ENCODE measurements around the gene ACSF3.

Gene ACSF3

DNA sequence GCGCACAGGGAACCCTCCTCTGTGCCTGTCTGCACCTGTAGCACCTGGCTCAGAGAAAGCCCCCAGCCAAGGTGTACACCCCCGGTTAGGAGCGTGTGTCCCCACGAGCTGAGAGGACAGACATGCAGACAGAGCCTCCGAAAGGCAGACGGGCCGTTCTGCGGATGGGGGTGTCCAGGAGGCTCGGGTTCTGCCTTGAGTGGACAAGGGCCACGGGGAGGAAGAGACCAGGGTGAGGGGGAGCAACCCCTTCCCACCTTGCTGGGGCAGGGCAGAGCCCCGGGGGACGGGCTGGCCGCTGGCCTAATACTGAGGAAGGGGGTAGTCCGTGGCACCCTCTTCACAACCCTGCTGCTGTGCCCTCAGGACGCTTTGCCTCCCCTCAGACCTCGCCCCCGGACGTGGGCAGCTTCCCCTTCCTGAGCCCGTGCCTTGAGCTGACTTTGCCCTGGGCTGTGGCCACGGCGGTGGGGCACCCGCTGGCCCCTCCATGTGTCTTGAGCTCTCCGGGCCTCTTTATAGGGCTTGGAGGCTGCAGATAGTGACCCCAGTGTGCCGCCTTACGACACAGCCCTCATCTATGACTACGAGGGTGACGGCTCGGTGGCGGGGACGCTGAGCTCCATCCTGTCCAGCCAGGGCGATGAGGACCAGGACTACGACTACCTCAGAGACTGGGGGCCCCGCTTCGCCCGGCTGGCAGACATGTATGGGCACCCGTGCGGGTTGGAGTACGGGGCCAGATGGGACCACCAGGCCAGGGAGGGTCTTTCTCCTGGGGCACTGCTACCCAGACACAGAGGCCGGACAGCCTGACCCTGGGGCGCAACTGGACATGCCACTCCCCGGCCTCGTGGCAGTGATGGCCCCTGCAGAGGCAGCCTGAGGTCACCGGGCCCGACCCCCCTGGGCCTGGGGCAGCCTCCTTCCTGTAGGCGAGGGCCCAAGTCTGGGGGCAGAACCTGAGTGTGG is 101.0 kb downstream of the ACSF3 start:
- TF ChIP-seq, protein P1, sequence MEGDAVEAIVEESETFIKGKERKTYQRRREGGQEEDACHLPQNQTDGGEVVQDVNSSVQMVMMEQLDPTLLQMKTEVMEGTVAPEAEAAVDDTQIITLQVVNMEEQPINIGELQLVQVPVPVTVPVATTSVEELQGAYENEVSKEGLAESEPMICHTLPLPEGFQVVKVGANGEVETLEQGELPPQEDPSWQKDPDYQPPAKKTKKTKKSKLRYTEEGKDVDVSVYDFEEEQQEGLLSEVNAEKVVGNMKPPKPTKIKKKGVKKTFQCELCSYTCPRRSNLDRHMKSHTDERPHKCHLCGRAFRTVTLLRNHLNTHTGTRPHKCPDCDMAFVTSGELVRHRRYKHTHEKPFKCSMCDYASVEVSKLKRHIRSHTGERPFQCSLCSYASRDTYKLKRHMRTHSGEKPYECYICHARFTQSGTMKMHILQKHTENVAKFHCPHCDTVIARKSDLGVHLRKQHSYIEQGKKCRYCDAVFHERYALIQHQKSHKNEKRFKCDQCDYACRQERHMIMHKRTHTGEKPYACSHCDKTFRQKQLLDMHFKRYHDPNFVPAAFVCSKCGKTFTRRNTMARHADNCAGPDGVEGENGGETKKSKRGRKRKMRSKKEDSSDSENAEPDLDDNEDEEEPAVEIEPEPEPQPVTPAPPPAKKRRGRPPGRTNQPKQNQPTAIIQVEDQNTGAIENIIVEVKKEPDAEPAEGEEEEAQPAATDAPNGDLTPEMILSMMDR (IDR thresholded peaks at IDR 0.05) = no peak
- H3K27ac ChIP-seq = no peak overlapping the region
- peaks cover 0 to 60% of the 10 kb centered on the region in 2 donors for H3K27me3 ChIP-seq
- no peaks in the 10 kb centered on the region for H3K9me3 ChIP-seq
- DNase-seq = no peak
- intact Hi-C loops (cut with DNase I; ENCODE audit: low total_unique reads) = no loop called here
- H3K4me1 ChIP-seq = peaks cover 0 to 19% (median 11%) of the 10 kb centered on the region in 4 donors
- no peaks in the 10 kb centered on the region for H3K36me3 ChIP-seq
- no peak overlapping the region for H3K4me3 ChIP-seq

DNA sequence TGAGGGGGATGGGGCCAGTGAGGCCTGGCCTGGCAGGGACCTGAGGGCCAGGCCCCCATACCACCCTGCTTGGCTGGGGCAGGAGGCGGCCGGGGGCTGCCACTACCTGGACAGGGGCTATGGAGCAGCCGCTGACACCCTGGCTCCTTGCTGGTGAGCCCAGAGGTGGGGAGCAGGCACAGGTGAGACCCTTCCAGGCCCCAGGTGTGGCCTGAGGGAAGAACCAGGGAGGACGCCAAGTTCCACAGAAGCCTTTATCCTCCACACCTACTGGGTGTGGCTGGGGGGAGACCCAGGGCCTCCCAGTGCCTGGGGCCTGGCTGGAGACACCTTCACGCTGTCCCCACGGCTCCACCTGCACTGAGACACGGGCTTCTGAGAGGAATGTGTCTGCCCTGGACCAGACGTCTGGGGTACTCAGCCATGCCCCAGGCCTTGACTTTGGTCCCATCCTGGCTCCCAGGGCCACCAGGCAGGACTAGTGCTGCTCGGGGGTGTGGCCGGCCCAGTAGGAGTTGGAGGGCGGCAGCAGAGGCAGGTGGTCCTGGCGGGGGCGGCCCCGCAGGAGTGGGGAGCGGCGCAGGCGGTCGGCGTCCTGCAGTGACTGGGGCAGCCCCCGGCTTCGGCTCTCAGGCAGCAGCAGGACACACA is 102.0 kb downstream of the ACSF3 start:
- no peak for DNase-seq
- Histone ChIP-seq H3K27me3 (peaks cover 0 to 65% of the 10 kb centered on the region in 2 donors), H3K36me3 (no peaks in the 10 kb centered on the region), H3K9me3 (no peaks in the 10 kb centered on the region), H3K4me1 (peaks cover 0 to 24% (median 11%) of the 10 kb centered on the region in 4 donors), H3K27ac (no peak overlapping the region), H3K4me3 (no peak overlapping the region)
- TF ChIP-seq, protein P1 (IDR thresholded peaks at IDR 0.05) = no peak
- intact Hi-C loops (cut with DNase I; ENCODE audit: low total_unique reads) = no loop called here

DNA sequence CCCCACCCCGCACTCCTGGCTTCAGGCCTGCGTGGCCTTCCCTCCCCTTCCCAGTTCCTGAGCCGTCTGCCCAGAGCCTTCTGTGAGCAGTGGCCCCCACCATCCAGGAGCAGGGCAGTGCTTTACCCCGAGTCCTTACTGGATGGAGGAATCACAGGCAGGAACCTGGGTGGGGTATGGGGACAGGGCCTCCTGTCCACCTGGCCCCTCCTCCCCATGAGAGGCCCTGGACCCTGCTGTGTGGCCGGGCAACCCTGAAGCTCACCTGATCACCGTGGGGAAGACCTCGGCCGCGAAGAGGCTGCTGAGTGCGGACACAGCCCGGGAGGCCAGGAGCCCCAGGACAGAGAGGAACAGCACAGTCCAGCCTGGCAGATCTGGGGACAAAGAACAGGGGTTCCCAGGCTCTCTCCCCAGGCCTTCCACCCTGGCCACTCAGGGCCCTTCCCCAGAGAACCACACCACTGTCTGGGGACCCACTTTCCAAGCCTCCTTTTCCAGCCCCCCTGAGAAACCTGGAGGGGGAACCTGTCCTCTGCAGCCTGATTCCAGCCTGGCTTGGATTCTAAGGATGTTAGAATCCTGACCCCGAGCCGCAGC is 103.5 kb downstream of the ACSF3 start:
- intact Hi-C loops (cut with DNase I; ENCODE audit: low total_unique reads) = no loop called here
- TF ChIP-seq, protein P1 (IDR thresholded peaks at IDR 0.05) = no peak

DNA sequence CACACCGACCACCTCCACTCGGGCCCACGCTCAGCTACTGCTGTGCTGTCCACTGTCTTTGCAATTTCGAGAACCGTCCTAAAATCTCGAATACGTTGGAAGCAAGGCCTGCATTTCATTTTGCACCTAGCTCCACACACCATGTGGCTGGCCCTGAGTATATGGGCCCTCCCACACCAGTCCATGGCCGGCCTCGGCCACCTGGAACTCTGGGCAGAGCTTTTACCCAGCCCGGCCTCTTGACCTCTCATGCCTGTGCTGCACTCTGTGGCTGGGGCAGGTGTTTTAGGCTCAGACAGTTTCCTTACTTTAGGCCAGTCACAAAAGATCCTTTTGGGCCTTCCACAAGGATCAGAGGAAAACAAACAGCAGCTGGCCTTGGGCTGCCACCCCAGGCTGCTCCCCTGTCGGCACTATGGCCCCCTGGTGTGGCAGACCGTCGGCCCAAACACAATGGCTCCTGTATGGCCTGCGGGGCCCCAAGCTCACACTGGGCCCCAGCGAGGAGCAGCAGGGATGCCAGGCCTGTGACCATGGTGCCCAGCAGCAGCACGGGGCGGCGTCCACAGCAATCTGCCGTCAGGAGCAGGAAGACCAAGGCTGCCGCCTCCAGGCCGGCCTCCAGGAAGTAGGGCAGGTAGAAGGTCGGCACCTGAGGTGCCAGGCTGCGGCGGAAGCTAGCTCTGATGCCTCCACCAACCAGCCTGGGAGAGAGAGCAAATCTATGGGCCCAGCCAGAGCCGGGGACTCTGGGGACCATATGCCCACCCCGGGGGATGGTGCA is 104.2 kb downstream of the ACSF3 start:
- intact Hi-C loops (cut with DNase I; ENCODE audit: low total_unique reads) = no loop called here

More for the DNA sequence above, 103.5 kb downstream of the ACSF3 start:
- Histone ChIP-seq H3K9me3 (no peaks in the 10 kb centered on the region), H3K4me1 (peaks cover 0 to 29% (median 9%) of the 10 kb centered on the region in 4 donors), H3K27ac (no peak overlapping the region), H3K36me3 (no peaks in the 10 kb centered on the region), H3K27me3 (peaks cover 0 to 63% of the 10 kb centered on the region in 2 donors), H3K4me3 (no peak overlapping the region)
- no peak for DNase-seq

More for the DNA sequence above, 104.2 kb downstream of the ACSF3 start:
- peaks cover 0 to 67% of the 10 kb centered on the region in 2 donors for H3K27me3 ChIP-seq
- no peak for DNase-seq
- H3K36me3 ChIP-seq = no peaks in the 10 kb centered on the region
- TF ChIP-seq, protein P1 (IDR thresholded peaks at IDR 0.05) = no peak
- no peak overlapping the region for H3K4me3 ChIP-seq
- H3K27ac ChIP-seq = no peak overlapping the region
- peaks cover 0 to 24% (median 6%) of the 10 kb centered on the region in 4 donors for H3K4me1 ChIP-seq
- no peaks in the 10 kb centered on the region for H3K9me3 ChIP-seq

Measured in tibial artery (tissue), 4 donors.